ENCODE results near the gene MACF1. TPM values are rescaled to one million over a fixed set of nuclear protein-coding genes. Genes with fewer than 3 reads are reported as not detected.
"Not testable (repeated sequence)": the region's sequence is repeated elsewhere in the genome, so short reads cannot be mapped to it uniquely, and the experiment has no call there.

The MACF1 gene
- total RNA-seq, 6 donors from 2014 or later: 359 to 1,160 (median 531) TPM

DNA sequence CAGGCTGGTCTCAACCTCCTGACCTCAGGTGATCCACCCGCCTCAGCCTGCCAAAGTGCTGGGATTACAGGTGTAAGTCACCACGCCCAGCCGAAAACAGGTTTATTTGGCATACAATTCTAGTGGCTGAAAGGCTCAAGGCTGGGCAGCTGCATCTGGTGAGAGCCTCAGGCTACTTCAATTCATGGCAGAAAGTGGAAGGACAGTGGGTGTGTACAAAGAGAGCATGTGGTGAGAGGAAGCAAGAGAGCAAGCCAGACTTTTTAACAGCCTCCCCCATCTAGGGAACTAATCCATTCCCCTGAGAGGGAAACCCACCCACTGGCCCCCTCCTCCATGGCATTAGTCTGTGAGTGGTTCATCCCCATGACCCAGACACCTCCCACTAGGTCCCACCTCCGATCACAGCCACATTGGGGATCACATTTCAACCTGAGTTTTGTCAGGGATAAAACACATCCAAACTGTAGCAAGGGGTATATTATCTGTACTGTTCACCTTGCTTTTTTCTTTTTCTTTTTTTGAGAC lies 296.4 kb downstream of the MACF1 start:
- H3K27me3 ChIP-seq: no peaks in the 10 kb centered on the region
- TF ChIP-seq EP300 (IDR thresholded peaks at IDR 0.05): no peak
- no peak for TF ChIP-seq POLR2AphosphoS5 (IDR thresholded peaks at IDR 0.05)
- TF ChIP-seq POLR2A (IDR thresholded peaks at IDR 0.05): no peak
- TF ChIP-seq, protein P1, sequence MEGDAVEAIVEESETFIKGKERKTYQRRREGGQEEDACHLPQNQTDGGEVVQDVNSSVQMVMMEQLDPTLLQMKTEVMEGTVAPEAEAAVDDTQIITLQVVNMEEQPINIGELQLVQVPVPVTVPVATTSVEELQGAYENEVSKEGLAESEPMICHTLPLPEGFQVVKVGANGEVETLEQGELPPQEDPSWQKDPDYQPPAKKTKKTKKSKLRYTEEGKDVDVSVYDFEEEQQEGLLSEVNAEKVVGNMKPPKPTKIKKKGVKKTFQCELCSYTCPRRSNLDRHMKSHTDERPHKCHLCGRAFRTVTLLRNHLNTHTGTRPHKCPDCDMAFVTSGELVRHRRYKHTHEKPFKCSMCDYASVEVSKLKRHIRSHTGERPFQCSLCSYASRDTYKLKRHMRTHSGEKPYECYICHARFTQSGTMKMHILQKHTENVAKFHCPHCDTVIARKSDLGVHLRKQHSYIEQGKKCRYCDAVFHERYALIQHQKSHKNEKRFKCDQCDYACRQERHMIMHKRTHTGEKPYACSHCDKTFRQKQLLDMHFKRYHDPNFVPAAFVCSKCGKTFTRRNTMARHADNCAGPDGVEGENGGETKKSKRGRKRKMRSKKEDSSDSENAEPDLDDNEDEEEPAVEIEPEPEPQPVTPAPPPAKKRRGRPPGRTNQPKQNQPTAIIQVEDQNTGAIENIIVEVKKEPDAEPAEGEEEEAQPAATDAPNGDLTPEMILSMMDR (IDR thresholded peaks at IDR 0.05): no peak
- no peak for ATAC-seq (ENCODE audit: low FRiP score in 2 of 2)
- H3K36me3 ChIP-seq: no peaks in the 10 kb centered on the region
- no peak for DNase-seq
- no peak overlapping the region for H3K27ac ChIP-seq
- H3K4me3 ChIP-seq: no peak overlapping the region
- H3K4me1 ChIP-seq: peaks cover 0 to 7% (median 0%) of the 10 kb centered on the region in 4 donors
- H3K9me3 ChIP-seq: no peaks in the 10 kb centered on the region
- 82 to 89% methylated on average over 4 of the region's 4 CpGs for WGBS, 2 donors

DNA sequence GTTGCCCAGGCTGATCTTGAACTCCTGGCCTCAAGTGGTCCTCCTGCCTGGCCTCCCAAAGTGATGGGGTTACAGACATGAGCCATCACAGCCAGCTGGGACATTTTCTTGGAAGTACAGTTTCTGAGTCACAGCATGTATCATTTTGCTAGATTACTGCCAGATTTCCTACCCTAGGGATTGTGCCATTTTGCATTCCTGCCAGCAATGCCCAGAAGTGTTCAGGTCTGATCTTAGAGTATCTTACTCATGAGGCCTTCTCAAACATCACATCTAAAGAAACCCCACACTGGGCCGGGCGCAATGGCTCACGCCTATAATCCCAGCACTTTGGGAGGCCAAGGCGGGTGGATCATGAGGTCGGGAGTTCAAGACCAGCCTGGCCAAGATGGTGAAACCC lies 297.2 kb downstream of the MACF1 start:
- Histone ChIP-seq H3K27me3 (no peaks in the 10 kb centered on the region), H3K27ac (no peak overlapping the region), H3K9me3 (no peaks in the 10 kb centered on the region), H3K36me3 (no peaks in the 10 kb centered on the region), H3K4me1 (peaks cover 0 to 7% (median 0%) of the 10 kb centered on the region in 4 donors), H3K4me3 (no peak overlapping the region)
- DNase-seq (no peak), ATAC-seq (ENCODE audit: low FRiP score in 2 of 2) (no peak)
- TF ChIP-seq, protein P1 (IDR thresholded peaks at IDR 0.05): no peak
- no peak for TF ChIP-seq POLR2AphosphoS5 (IDR thresholded peaks at IDR 0.05)
- no peak for TF ChIP-seq POLR2A (IDR thresholded peaks at IDR 0.05)
- TF ChIP-seq EP300 (IDR thresholded peaks at IDR 0.05): no peak
- 73% methylated on average over 5 of the region's 5 CpGs; no CpG with 5 or more reads in 1 of the 2 donors for WGBS, 2 donors

DNA sequence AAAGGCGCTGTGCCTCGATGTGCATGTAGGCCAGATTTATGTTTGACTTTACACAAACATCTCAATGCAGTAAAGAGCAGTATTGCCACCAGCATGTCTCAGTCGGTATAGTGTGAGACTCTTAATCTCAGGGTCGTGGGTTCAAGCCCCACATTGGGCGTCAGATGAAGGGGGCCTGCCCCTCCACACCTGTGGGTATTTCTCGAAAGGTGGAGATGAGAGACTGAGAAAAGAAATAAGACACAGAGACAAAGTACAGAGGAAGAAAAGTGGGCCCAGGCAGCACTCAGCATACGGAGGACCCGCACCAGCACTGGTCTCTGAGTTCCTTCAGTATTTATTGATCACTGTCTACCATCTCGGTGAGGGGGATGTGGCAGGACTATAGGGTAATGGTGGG lies 299.9 kb downstream of the MACF1 start:
- ATAC-seq (ENCODE audit: low FRiP score in 2 of 2); H3K4me3 ChIP-seq; DNase-seq; H3K27me3 ChIP-seq; H3K9me3 ChIP-seq; H3K36me3 ChIP-seq; H3K27ac ChIP-seq: not testable (repeated sequence)
- peaks cover 0 to 10% (median 7%) of the 10 kb centered on the region in 4 donors for H3K4me1 ChIP-seq
- WGBS, 2 donors: 78 to 80% methylated on average over 9 of the region's 9 CpGs

DNA sequence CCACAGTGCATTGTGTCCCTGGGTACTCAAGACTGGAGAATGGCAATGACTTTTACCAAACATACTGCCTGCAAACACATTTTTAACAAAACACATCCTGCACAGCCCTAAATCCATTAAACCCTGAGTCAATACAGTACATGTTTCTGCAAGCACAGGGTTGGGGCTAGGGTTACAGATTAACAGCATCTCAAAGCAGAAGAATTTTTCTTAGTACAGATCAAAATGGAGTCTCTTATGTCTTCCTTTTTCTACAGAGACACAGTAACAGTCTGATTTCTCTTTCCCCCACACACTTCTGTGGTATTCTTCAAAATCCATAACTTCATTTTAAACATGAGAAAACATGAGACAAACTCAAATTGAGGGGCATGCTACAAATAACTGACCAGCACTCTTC lies 300.8 kb downstream of the MACF1 start:
- TF ChIP-seq POLR2A (IDR thresholded peaks at IDR 0.05) (no peak), EP300 (IDR thresholded peaks at IDR 0.05) (no peak), POLR2AphosphoS5 (IDR thresholded peaks at IDR 0.05) (no peak)
- TF ChIP-seq, protein P1 (IDR thresholded peaks at IDR 0.05): no peak

DNA sequence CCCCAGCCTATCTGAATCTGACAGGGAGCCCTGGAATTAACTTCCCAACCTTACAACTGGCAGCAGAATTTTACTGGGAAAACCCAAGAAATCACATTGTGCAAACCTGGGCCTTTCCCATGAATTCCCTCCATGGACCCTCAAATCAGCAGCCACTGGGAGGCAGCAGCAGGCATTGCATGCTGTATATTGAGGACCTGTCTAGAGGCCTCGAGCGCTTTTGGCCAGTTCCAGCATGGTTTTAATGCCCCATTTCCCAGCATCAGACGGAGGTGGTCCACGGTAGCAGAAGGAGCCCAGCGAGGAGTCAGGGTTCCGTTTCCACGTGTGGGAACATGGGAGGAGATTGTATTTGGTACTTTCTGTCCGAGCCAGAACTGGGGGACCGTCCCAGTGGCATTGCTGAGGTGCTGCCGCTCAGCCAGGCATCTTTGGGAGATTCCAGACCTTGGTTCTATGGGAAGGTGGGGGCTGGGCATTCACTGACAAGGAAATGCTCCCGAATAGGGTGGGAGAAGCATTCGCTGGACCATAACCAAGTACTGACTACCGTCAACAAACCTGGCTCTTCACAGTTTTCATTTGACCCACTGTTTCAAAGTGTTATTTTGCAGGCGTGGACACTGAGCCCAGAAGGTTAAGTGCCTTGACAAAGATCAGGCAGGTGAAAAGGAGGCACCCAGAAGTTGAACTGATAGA lies 302.9 kb downstream of the MACF1 start:
- 75 to 83% methylated on average over 12 to 14 of the region's 14 CpGs for WGBS, 2 donors

More for the DNA sequence above, 300.8 kb downstream of the MACF1 start:
- Histone ChIP-seq H3K27ac (no peak overlapping the region), H3K36me3 (no peaks in the 10 kb centered on the region), H3K9me3 (no peaks in the 10 kb centered on the region), H3K4me3 (no peak overlapping the region), H3K27me3 (no peaks in the 10 kb centered on the region), H3K4me1 (peaks cover 0 to 14% (median 8%) of the 10 kb centered on the region in 4 donors)
- no peak for DNase-seq
- no peak for ATAC-seq (ENCODE audit: low FRiP score in 2 of 2)

More for the DNA sequence above, 302.9 kb downstream of the MACF1 start:
- no peak for ATAC-seq (ENCODE audit: low FRiP score in 2 of 2)
- H3K27me3 ChIP-seq: no peaks in the 10 kb centered on the region
- no peak for TF ChIP-seq POLR2A (IDR thresholded peaks at IDR 0.05)
- TF ChIP-seq EP300 (IDR thresholded peaks at IDR 0.05): no peak
- TF ChIP-seq, protein P1 (IDR thresholded peaks at IDR 0.05): no peak
- TF ChIP-seq POLR2AphosphoS5 (IDR thresholded peaks at IDR 0.05): no peak
- H3K4me1 ChIP-seq: peaks cover 0 to 14% (median 5%) of the 10 kb centered on the region in 4 donors
- no peak overlapping the region for H3K27ac ChIP-seq
- no peak for DNase-seq
- H3K36me3 ChIP-seq: no peaks in the 10 kb centered on the region
- H3K4me3 ChIP-seq: no peak overlapping the region
- no peaks in the 10 kb centered on the region for H3K9me3 ChIP-seq
